HG03108 (cell line): ENCODE measurements around the gene ROR1.
"Not testable (repeated sequence)": the region's sequence is repeated elsewhere in the genome, so short reads cannot be mapped to it uniquely, and the experiment has no call there.

Source experiments
- ATAC-seq: cut with Tn5 transposase; IDR thresholded peaks from one replicate; pipeline ENCODE4 v1.9.1; 2021; ENCODE audit warnings: moderate library complexity; ENCODE audit not compliant: unreplicated experiment

The ROR1 gene

DNA sequence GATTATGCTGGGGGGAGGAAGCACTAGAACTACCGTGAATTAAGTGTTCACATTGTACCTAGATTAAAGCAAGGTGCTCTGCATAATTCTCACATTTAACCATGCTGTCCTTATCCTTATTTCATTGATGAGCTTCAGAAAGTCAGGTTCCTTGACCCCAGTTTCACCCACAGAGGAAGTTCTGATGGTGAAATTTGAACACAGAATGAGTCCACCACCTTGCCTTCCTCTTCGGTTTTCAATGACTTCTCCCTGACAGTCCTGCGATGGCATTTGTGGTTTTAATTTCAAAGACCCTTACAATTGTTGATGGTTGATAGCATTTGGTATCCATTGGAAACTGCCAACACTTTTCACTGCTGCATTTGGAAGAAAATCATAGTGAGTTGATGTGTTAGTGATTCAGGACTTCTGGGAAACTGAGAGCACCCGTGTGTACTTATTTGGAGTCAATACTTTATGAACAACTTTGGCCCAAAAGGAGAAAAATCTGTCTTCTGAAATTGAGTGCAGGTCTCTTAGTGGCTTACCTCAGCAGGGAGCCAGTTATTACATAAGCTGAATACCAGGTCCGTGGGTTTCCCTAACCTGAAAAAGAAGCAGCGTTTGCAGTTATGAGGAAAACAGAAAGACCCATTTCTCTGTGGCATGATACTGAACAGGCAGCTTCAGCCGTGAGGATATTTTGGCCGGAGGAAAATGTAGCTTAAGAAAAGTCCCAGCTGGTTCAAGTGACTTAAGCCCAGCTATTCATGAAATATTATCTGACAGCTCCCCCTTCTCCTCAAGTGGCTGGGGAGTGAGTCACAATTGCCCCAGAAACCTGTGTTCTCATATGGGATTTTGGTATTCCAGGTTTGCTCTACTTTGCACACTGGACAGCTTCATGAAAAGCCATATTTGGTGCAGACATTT, 47.5 kb downstream of the ROR1 start:
- no peak for ATAC-seq

DNA sequence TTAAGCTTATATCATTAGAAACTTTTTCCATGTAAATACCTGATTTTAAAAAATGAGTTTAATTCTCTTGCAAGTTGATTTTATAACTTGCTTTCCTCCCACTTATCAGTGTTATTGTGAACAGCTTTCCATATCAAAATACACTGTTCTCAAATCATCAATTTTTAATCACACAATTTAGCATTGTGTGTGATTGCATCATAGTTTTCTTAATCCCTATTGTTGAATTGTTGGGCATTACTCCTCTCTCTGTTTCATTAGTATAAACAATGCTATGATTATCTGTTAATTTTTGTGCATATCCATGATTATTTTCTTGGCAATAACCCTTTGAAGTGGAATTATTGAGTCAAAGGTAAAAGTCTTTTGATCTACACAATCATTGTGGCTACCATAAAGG, 48.7 kb downstream of the ROR1 start:
- ATAC-seq, result no peak

DNA sequence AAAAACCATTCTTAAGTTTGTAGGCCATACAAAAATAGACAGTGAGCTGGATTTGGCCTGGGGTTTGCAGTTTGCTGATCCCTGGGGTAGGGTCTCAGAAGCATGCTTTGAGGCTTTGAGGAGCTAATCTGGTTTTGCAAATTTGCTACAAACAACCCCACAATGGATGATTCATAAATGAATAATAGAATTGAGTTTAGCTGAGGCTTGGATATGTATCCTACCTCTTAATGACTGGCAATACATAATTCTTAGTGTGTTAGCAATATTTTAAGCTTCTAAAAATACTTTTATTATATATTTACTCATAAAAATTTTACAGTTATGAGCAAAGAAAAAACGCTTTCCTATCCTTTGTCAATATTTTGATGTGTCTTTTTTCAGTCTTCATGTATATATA, 50.6 kb downstream of the ROR1 start:
- ATAC-seq, result no peak

DNA sequence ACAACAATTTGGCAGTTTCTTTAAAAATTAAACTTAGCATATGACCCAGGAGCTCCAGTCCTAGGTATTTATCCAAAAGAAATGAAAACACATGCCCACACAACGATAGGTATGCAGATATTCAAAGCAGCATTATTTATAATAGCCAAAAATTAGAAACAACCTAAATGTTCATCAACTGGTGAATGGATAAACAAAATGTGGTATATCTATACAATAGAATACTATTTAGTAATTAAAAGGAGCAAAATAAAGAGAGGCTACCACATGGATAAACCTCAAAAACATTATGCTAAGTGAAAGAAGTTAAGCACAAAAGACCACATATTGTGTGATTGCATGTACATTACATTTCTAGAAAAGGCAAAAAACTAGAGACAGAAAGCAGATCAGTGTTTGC, 51.3 kb downstream of the ROR1 start:
- no peak for ATAC-seq

DNA sequence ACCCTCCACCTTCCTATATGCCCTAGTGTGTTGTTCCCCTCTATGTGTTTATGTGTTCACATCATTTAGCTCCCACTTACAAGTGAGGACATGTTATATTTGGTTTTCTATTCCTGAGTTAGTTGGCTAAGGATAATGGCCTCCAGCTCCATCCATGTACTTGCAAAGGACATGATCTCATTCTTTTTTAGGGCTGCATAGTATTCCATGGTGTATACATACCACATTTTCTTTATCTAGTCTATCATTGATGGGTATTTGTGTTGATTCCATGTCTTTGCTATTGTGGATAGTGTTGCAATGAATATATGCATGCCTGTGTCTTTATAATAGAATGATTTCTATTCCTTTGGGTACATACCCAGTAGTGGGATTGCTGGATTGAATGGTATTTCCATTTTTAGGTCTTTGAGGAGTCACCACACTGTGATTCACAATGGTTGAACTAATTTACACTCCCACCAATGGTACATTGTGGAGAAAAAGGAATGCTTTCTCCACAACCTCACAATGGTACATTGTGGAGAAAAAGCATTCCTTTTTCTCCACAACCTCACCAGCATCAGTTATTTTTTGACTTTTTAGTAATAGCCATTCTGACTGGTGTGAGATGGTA, 52.5 kb downstream of the ROR1 start:
- ATAC-seq, result not testable (repeated sequence)

DNA sequence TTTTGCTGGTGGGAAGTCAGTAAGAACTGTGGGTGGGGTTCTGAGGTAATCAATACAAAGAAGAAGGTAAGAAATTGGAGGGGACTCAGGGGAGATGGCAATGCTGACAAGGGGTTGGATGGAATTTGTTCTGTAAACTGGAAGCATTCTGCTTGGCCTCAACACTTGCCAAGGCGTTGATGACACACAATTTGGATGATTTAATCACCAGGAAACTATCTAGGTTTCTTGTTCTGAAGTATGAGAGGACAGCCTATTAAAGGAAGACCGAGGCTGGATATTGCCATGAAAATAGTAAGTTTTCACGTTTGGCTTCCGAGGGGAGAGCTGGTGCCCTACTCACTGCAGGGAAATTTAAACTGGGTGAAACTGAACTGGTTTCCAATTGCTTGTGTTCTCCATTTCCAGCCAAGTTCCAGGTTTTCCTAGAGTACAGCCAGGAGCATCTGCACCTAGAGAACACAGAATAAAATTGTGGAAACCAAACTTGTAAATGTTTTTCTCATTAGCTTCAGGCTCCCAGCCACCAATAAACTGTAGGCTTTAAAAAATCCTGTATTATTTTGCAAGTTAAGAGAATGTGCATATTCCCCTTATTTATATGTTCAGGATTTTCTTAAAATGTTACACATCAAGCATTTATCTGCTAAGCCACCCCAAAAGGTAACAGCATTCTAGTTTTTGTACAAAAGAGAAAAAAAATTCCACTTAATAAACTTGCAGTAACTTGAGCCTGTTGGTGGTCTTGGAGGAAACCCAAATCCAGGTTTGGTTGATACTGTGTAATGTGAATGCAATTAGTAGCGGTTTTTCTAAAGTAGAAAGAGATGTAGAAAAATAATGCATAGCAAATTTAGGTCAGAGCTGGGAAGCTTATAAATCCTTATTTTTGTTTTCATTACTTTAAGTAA, 53.8 kb downstream of the ROR1 start:
- no peak for ATAC-seq

DNA sequence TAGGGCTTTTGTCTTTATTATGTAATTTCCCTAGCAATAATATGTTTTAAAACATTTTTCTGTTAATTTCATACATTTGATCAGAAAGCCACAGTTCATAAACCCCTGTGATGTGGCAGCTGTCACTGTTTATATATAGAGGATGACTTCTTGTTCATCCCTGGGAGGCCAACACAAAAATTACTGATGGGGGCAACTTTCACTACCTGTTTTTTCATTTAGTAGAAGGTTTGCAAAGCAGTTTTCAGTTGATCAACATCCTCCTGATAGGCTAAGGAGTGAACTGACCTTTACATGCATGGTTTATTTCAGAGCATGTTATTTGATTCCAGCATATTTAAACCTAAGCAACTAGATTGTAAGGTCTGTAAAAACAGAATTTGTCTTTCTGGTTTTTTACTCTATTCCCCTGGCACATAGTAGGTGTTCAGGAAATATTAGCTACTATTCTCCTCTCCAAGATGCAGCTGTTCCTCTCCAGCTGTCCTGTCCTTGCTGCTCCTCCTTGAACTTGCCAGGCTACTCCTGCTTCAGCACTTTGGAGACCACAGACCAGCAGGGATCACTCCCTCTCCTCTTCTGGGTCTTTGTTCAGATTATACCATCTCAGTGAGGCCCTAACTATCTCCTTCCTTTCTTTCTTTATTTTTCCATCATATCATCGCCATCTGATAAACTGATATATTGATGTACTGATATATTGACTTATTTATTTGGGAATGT, 54.7 kb downstream of the ROR1 start:
- ATAC-seq, result peak; percentile 85

DNA sequence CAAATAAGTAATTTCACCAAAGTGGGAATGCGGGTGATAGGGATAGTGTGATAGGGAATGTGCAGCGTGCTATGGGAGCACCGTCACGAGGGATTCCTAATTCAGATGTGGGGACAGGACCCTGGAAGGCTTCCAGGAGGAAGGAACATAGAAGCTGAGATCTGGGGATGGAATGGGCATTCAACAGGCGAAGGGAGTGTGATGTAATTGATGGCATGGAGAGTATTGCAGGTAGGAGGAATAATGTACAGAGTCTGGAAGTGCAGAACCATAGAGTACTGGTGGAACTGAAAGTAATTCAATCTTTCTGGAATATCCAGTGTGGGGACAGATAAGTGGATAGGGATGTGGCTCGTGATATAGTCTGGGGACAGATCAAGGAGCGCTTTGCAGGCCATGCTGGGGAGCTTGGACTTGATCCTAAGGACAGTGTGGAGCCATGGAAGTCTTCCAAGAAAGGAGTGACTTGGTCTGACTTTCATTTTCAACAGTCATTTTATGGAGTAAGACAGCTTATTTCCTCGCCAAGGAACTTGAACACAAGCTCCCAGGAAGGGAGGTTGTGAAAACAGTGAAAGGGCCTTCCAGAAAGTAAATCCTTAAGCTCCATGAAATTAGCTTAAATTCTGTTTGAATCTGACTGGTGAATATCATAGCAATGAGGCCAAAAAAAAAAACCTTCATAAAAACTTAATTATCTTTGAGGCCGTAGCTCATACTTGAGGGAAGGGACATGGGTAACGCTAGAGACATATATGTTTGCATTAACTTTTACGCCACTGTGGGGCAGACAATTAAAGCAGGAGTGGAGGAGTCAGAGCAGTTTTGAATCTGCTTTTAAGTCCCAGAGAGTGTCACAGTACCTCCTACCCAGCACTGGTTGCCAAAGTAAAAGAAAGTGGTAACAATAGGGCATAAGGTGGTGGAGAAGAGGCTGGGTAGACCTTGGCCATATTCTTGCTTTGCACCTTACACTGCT, 55.8 kb downstream of the ROR1 start:
- no peak for ATAC-seq

DNA sequence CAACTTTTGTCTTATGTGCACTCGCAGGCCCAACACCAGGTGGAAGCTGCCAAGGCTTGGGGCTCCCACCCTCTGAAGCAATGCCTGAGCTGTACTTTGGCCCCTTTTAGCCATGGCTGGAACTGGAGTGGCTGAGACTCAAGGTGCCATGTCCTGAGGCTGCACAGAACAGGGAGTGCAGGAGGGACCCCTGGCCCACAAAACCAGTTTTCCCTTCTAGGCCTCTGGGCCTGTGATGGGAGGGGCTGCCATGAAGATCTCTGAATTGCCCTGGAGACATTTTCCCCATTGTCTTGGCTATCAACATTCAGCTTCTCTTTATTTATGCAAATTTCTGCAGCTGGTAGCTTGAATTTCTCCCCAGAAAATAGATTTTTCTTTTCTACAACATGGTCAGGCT, 57.6 kb downstream of the ROR1 start:
- no peak for ATAC-seq

DNA sequence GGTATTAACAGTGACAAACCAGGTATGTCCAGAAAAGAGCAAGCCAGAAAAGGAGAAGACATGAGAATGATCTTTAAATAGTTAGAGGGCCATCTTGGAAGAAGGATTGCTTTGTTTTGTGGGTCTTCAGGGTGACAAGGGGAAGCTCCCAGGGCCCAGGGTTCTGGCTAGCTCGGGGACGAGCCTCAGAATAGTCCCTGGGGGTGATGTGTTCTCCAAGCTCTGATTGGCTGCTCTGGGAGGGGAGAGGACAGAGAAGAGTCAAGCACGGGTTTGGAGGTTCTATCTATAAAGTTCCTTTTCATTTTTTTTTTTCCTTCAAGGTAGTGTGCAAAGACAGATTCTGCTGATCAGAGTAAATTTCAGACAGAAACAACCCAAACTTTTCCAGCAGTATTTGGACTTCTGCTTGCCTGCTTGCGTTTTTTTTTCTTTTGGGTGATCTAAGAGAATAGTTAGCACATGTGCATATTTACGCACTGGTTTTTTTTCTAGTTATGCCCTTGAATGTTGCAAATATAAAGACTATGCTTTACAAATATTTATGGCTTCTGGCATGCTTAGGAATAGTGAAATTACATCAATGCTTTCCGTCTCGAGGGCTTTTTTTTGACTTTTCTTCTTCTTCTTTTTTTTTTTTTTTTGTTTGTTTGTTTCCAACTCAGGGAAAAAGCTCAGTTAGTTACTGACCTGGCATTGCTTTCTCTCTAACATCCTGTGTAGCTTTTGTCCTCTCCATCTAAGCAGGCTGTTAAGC, 59.7 kb downstream of the ROR1 start:
- no peak for ATAC-seq

DNA sequence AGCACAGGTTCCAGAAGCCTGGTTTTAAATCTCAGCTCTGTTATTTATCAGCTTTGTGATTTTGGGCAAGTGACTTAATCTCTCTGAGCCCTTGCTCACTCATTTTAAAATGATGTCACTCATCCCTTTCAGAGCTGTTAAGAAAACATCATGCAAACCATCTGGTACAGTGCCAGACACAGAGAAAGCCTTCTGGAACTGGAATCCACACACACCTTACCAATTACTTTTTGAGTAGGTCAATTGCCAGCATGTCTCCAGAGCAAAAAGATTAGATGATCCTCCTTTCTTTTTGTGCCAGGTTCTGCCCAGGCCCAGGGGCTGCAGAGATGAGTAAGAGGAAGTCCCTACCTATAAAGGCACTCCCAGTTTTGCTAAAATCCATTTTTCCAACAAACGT, 61.3 kb downstream of the ROR1 start:
- no peak for ATAC-seq

DNA sequence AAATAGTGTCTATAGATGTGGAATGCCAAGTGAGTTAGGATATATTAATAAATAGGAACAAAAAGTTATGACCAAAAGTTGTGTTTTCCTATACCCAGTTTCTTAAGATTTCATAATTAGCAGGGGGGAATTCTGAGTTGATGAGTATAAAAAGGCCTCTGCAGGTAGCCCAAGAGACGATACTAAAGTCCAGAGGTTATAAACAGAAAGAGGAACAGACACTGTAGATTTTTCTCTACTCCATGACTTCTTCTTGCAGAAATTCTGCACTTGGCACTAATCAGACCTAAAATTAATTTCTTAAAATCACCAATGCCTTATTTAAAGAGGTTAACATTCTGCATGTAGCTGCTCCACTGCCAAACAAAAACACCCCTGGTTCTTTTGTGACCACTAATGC, 62.6 kb downstream of the ROR1 start:
- no peak for ATAC-seq

DNA sequence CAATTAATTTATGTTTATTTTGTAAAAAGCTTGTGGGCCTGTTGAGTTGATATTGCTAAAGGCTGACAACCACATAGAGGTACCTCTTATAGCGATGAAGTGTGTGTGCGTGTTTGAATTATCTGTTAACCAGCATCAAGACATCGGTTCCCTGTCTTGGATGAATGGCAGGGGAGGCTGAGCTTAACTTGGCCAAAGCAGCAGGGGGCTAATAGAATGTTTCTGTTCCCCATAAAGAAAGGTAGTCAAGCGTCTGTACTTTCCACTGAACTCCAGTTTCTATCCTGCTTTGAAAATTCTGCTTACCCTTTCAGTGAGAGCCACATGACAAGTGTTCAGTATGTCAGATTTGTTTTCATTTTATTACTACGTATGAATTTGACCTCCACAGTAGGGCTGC, 63.0 kb downstream of the ROR1 start:
- ATAC-seq, result no peak

DNA sequence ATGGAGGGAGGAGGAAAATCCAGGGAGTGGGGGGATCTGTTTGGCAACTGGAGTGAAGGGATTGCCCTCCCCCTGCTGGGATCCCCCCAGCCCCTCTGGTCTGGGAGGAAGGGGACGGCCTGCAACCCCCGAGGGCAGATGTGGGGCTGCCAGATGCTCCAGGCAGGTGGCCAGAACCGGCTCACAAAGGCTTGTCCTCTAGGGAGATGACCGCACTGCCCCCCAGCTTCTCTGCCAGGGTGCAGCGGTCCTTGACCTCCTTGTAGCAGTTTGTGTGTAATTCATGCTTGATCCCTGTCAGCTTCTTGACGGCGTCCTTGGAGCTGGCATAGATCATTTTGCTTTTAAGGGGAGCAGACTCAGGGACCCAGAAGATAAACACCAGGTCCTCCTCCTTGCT, 69.2 kb downstream of the ROR1 start:
- ATAC-seq, result no peak

DNA sequence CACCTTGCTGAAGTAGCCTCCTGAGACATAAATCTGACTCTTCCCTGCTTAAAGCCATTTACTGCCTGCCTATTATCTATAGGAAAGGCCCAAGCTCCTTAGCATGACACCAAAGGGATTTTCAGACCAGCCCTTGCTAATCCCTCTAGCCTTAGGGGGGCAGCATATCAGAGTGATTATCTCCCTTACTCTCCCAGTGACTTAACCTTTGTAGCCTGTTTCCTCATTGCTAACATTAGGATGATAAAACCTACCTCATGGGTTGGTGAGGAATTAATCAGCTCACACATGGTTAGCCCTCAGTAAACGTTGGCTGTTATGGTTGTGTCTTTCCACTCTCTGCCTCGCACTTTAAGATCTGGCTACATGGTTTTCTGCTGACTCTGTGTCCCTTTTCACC, 70.1 kb downstream of the ROR1 start:
- no peak for ATAC-seq

DNA sequence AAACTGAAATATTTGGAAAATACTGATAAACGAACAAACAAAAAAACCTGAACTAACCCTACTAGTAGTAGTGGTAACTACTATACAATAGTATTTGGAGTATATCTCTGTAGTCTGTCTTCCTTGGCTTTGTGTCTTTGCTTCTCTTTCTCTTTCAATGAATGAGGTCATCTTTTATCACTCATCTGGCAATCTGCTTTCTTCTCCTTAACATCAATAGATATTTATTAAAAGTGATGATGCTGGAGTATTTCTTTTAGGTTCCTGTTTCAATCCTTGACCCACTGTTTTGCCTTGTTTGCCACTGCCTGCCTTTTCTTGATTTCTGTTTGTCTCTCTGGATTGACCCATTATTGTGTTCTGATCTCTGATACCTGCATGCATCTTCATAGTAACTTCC, 71.5 kb downstream of the ROR1 start:
- no peak for ATAC-seq

DNA sequence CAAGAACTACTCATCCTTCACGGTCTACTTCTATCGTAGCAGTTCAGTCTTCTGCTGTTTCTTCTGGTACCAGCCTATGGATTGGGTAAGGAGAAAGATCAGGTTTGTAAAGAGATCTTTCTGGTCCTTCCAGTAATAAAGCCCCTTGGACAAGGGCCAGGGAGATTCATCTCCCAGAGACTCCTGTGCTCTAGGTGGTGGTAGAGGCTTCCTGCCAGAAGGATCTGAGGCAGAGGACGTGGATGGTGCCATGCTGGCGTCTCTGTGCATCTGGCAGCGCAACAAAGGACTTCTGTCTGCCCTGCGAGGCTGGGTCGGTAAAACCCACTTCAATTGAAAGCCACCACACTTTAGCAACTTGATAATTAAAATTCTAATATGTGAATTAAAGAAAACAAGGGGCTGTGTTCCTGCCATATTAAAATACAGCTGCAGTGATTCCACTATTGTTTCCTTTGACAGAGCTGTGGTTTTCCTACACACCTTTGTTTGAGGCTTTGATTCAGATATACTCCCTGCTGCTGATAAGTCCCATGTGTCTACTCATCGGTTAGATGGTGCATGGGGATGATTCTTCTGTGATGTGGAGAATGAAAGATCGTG, 73.6 kb downstream of the ROR1 start:
- no peak for ATAC-seq

DNA sequence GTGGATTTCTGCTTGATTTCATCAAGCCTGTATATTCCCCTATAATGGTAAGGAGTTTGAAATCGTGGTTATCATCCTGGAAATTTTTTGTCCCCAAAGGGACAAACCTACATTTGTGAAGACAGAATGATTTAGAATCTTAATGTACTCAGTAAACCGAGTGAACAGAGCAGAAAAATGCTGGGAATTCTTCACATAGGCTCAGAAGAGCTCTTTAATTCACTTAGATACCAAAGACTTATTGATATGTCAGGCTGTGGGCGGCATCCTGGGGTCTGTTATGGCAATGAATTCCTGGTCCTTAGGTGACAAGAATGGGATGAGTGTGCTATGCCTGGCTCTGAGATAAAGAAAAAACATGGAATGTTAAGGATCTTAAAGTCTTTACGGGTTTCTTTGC, 74.9 kb downstream of the ROR1 start:
- no peak for ATAC-seq

DNA sequence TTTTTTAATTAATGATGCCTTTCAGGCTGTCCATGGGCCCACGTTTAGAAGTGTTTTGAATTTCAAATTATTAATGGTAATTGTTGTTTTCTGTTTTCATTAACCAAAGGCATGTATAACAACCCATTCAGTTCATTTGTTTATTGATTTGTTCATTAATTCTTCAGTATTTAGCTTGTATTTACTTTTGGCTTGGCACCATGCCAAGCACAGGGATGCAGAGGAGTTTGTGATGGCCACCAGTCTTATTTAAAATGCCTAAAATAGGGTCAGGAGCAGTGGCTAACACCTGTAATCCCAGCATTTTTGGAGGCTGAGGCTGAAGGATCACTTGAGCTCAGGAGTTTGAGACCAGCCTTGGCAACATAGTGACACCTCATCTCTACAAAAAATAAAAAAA, 75.3 kb downstream of the ROR1 start:
- ATAC-seq, result no peak
